ENCODE data around the gene ZNF302. TPM values are rescaled to one million over a fixed set of nuclear protein-coding genes. Genes with fewer than 3 reads are reported as not detected.
A peak's percentile ranks its signal among the peaks of the same experiment; 100 is the strongest.

The ZNF302 gene
- total RNA-seq, 1 experiment from 2014 or later: 23.3 TPM

GRCh38 chr19:34733746-34734536 is 56.5 kb downstream of the ZNF302 start, which contains the start of gene ZNF181:
ZNF181 (plus strand) TSS chr19:34734243; CDS start chr19:34735038, 795 bp downstream.
- H3K9me3 Mint-ChIP-seq: peaks cover 9 to 13% of the 10 kb centered on the region in 2 experiments
- Histone ChIP-seq H3K4me2 (ENCODE audit: insufficient read depth, insufficient read length, low read length) (peak within 1 kb of the TSS; percentile 98), H2AFZ (ENCODE audit: low read length) (peak within 1 kb of the TSS; percentile 71), H4K5ac (ENCODE audit: insufficient read length, low read depth, low read length) (peak within 1 kb of the TSS; percentile 86), H2BK12ac (ENCODE audit: insufficient read length, low read depth, low read length) (no peak within 1 kb of the TSS), H3K27ac (ENCODE audit: insufficient read length, low read depth, low read length) (peak within 1 kb of the TSS; percentile 47), H2BK120ac (ENCODE audit: low read depth, low read length, poor library complexity, severe bottlenecking) (peak within 1 kb of the TSS; percentile 79), H3K56ac (ENCODE audit: insufficient read length, low read depth, low read length) (no peak within 1 kb of the TSS), H3K79me1 (ENCODE audit: insufficient read depth, low read depth, low read length, poor library complexity, severe bottlenecking) (no peaks in the 10 kb centered on the region), H3K27me3 (ENCODE audit: insufficient read depth, low read length) (no peaks in the 10 kb centered on the region), H3K9ac (ENCODE audit: extremely low read depth, insufficient read length, low read length) (peak within 1 kb of the TSS; percentile 74), H3K4ac (ENCODE audit: low read depth, low read length) (no peak within 1 kb of the TSS; the same call in 1 of the 2 replicates), H2BK5ac (ENCODE audit: insufficient read length, low read length) (no peak within 1 kb of the TSS), H3K9me3 (ENCODE audit: control insufficient read depth, low read depth, low read length) (no peaks in the 10 kb centered on the region), H4K20me1 (ENCODE audit: control insufficient read depth, insufficient read depth, insufficient read length) (no peaks in the 10 kb centered on the region), H3K79me2 (ENCODE audit: insufficient read depth, low read length) (no peaks in the 10 kb centered on the region), H3K14ac (ENCODE audit: insufficient read depth, low read length) (peak within 1 kb of the TSS; percentile 90; the same call in 1 of the 2 replicates), H2AK5ac (ENCODE audit: insufficient read length, low read length) (no peak within 1 kb of the TSS), H2BK20ac (ENCODE audit: low read depth, low read length, poor library complexity, severe bottlenecking) (no peak within 1 kb of the TSS), H3K18ac (ENCODE audit: insufficient read length, low read depth, low read length) (peak within 1 kb of the TSS; percentile 94), H4K8ac (replicated peaks; ENCODE audit: insufficient read length, low read depth, low read length) (peak within 1 kb of the TSS; percentile 90), H3T11ph (ENCODE audit: low read length) (peak within 1 kb of the TSS; percentile 46), H3K23ac (ENCODE audit: insufficient read length, low read depth, low read length) (no peak within 1 kb of the TSS), H2BK15ac (ENCODE audit: low read depth, low read length) (no peak within 1 kb of the TSS), H4K91ac (ENCODE audit: insufficient read length, low read depth, low read length) (no peak within 1 kb of the TSS), H3K23me2 (ENCODE audit: insufficient read length, low read depth, low read length, poor library complexity, severe bottlenecking) (peaks cover 11% of the 10 kb centered on the region), H3K4me1 (ENCODE audit: insufficient read depth, low read length) (no peaks in the 10 kb centered on the region)
- H3K27ac Mint-ChIP-seq: peak within 1 kb of the TSS; percentile 97 to 99 (median 98)
- no peak for TF ChIP-seq CTCF (conservative IDR thresholded peaks at IDR 0.05)
- peaks cover 2% of the 10 kb centered on the region for H3K27me3 Mint-ChIP-seq (ENCODE audit: low read depth)
- WGBS (ENCODE audit: extremely low coverage, insufficient read length, low lambda C conversion rate): no CpG with 5 or more reads among the region's 67 CpGs
- DNase-seq: peak; percentile 91
- peak within 1 kb of the TSS; percentile 83 to 94 for H3K4me3 Mint-ChIP-seq
- peaks cover 3 to 20% (median 15%) of the 10 kb centered on the region in 3 experiments; a peak in 6 of 7 replicates for H3K36me3 Mint-ChIP-seq (ENCODE audit: insufficient read depth in 1 of 3, low read depth in 3 of 3)
- H3K4me1 Mint-ChIP-seq: peaks cover 12 to 15% of the 10 kb centered on the region in 2 experiments; a peak in 3 of 4 replicates

Measured in H9 (cell line).